Activated CD8-positive, alpha-beta memory T cell treated with anti-CD3 and anti-CD28 coated beads, Interleukin-2, amount 10 ng/mL, durations not matched to agents 7 days and 5 days (primary cell): Measurements from ENCODE around the gene CDK5RAP2. TPM values are rescaled to one million over a fixed set of nuclear protein-coding genes. Genes with fewer than 3 reads are reported as not detected.

Experiments used
- ATAC-seq: fragments of 150-1000 bp; cut with Tn5 transposase; one replicate; pipeline ENCODE4 v1.10.0; 2021; ENCODE audit warnings: moderate library complexity
- CTCF ChIA-PET: fragments of 350-600 bp; sonication (Branson Sonifier 250); formaldehyde crosslinking; loops from one replicate; lab custom pipeline; 2021; ENCODE audit warnings: antibody characterized with exemption; lab: Charles Lee
- DNase-seq: peaks from one replicate; pipeline ENCODE4 v3.0.0-alpha.2; 2020
- H3K27ac Mint-ChIP-seq: one replicate; pipeline ENCODE4 v1.8.0; 2021; ENCODE audit warnings: mild to moderate bottlenecking, mixed read lengths
- H3K27me3 Mint-ChIP-seq: one replicate; pipeline ENCODE4 v1.8.0; 2021; ENCODE audit warnings: mixed read lengths
- H3K36me3 Mint-ChIP-seq: one replicate; pipeline ENCODE4 v1.8.0; 2021; ENCODE audit warnings: mild to moderate bottlenecking, mixed read lengths
- H3K4me1 Mint-ChIP-seq: one replicate; pipeline ENCODE4 v1.8.0; 2021; ENCODE audit warnings: mixed read lengths
- H3K4me3 Mint-ChIP-seq: one replicate; pipeline ENCODE4 v1.8.0; 2021; ENCODE audit warnings: mild to moderate bottlenecking, moderate library complexity, mixed read lengths
- H3K9me3 Mint-ChIP-seq: one replicate; pipeline ENCODE4 v1.8.0; 2022; ENCODE audit warnings: low read depth, mixed read lengths
- total RNA-seq, 2 experiments: library from RNA; stranded (reverse); gene quantifications; one replicate each; pipeline ENCODE4 v1.2.3, GENCODE V29; 2021

CDK5RAP2 gene
- total RNA-seq, 2 experiments from 2014 or later, result 79.8 to 138 TPM

DNA sequence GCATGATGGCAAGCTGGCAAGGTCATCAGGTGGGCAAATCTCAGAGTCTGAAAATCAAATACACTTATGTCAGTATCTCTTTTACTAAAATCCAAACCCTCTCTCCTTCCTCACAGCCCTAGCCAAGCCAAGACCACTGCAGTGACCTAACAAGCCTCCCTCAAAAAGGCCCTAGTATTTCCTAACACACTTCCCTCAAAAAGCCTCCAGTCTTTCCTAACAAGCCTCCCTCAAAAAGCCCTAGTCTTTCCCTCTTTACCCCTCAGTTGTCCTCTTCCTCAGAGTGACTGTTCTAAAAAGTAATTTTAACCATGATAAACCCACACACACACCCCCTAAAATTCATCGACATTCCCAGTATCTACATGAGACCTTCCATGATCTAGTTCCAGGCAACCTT is 140.0 kb downstream of the CDK5RAP2 start:
- H3K4me3 Mint-ChIP-seq, result no peak overlapping the region
- no peaks in the 10 kb centered on the region for H3K9me3 Mint-ChIP-seq
- no peaks in the 10 kb centered on the region for H3K27me3 Mint-ChIP-seq
- ATAC-seq, result no peak
- H3K27ac Mint-ChIP-seq, result no peak overlapping the region
- peaks cover 40% of the 10 kb centered on the region for H3K4me1 Mint-ChIP-seq
- CTCF ChIA-PET, result interaction anchor here (1.0 to 1.5 kb wide), 2 partner anchors 10 to 13 kb away, joined by 3 to 4 read pairs; no protein-coding TSS in a partner anchor
- peaks cover 40% of the 10 kb centered on the region for H3K36me3 Mint-ChIP-seq
- DNase-seq, result no peak

DNA sequence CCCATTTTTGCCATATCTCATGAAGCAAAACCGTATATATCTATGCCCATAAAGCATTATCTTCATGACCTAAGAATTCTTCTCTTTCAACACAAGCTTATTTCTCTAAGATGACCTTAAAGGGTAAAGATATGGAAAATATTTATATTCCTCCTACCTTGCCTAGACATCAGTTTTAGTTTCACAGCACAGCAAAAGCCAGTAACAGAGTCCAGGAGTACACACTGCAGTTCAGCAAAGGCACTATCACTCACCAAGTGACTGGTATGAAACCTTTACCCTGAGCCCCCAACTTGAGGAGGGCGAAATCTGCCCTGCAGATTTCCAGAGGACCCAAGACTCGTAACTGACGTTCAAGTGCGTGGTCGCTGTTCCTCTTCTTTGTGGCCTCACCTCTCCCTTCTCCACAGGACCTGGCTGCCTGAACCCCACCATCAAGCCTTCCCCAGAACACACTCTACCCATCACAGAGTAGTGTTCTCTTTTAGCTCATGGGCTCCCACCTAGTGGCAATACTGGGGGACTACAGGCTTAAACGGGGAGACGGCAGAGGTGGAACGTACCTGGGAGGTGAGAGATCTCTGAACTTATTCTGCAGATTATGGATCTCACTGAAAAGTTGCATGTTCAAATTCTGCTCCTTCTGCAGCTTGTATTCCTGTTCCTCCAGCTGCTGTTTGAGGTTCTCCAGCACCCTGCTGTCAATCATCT is 141.0 kb downstream of the CDK5RAP2 start:
- H3K36me3 Mint-ChIP-seq, result peaks cover 46% of the 10 kb centered on the region
- CTCF ChIA-PET, result interaction anchor here (0.8 to 1.8 kb wide), 5 partner anchors 11 to 480 kb away, joined by 3 to 8 read pairs (median 3); no protein-coding TSS in a partner anchor
- ATAC-seq (no peak), DNase-seq (no peak)
- no peaks in the 10 kb centered on the region for H3K9me3 Mint-ChIP-seq
- no peak overlapping the region for H3K4me3 Mint-ChIP-seq
- H3K27me3 Mint-ChIP-seq, result no peaks in the 10 kb centered on the region
- peaks cover 40% of the 10 kb centered on the region for H3K4me1 Mint-ChIP-seq
- no peak overlapping the region for H3K27ac Mint-ChIP-seq

DNA sequence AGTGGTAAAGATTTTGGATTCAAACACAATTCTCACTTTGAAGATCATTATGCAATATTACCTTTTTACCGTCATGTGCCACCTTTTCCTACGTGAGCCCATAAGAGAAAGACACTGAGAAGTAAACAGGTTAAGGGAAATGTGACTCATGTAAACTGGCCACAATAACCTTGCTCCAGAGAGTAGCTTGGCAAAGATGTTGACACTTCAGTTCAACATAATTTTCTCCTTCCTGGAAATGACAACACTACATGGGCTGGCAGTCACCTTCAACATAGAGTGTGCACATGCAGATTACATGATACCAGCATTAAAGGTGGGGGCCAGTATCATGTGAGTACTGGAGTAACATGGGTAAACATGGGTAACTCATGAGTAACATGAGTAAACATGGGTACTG is 141.9 kb downstream of the CDK5RAP2 start:
- Mint-ChIP-seq H3K36me3 (peaks cover 45% of the 10 kb centered on the region), H3K4me1 (peaks cover 40% of the 10 kb centered on the region), H3K27me3 (no peaks in the 10 kb centered on the region), H3K9me3 (no peaks in the 10 kb centered on the region), H3K27ac (peak overlapping the region; percentile 61), H3K4me3 (no peak overlapping the region)
- peak; percentile 74 for ATAC-seq
- DNase-seq, result peak; percentile 51
- CTCF ChIA-PET, result interaction anchor here (0.7 to 1.8 kb wide), 4 partner anchors 30 to 479 kb away, joined by 3 to 8 read pairs (median 3); no protein-coding TSS in a partner anchor

DNA sequence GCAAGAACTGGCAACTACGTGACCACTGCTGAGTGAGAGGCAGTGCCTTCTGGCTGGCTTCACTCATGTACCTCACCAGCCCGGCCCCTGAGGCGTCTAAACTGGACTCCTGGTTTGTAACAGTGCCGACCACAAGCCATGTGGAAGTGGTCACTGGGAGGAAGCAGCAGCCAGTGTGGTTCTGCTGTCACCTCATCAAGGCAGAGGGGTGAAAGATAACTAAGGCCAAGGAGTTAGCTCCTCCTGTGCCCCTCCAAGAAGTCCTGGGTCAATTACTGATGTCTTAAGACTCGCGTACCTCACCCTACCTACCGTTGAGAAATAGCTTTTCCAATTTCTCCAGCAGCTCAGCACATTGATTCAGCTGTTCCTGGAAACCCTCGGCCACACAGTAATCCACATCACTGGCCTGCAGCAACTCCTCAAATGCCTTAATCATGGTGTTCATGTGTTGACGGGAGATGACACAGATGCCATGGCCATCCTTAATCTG is 142.9 kb downstream of the CDK5RAP2 start:
- ATAC-seq (peak; percentile 50), DNase-seq (peak; percentile 73)
- Mint-ChIP-seq H3K27me3 (no peaks in the 10 kb centered on the region), H3K9me3 (no peaks in the 10 kb centered on the region), H3K4me3 (no peak overlapping the region), H3K4me1 (peaks cover 40% of the 10 kb centered on the region), H3K27ac (peak overlapping the region; percentile 16), H3K36me3 (peaks cover 46% of the 10 kb centered on the region)
- CTCF ChIA-PET, result interaction anchor here (0.9 kb wide), 1 partner anchor 40 kb away, joined by 3 read pairs; no protein-coding TSS in a partner anchor

DNA sequence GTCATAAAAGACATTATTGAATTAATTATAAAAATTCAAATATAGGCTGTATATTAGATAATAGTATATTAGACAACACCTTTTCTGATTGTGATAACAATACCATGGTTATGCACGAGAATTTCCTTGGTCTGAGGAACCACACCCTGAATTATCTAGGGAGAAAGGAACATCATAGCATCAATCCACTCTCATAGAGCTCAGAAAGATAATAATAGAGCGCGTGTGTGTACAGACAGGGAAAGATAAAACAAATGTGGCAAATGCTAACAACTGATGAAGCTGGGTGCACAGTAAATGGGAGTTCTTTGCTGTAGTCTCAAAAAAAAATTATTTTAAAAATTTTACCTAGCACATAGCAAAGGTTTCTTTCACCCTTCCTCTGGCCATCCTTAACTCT is 143.5 kb downstream of the CDK5RAP2 start:
- H3K4me3 Mint-ChIP-seq, result no peak overlapping the region
- H3K4me1 Mint-ChIP-seq, result peaks cover 40% of the 10 kb centered on the region
- no peak overlapping the region for H3K27ac Mint-ChIP-seq
- H3K36me3 Mint-ChIP-seq, result peaks cover 52% of the 10 kb centered on the region
- H3K9me3 Mint-ChIP-seq, result no peaks in the 10 kb centered on the region
- no peak for ATAC-seq
- DNase-seq, result no peak
- CTCF ChIA-PET, result no interaction called here
- no peaks in the 10 kb centered on the region for H3K27me3 Mint-ChIP-seq

DNA sequence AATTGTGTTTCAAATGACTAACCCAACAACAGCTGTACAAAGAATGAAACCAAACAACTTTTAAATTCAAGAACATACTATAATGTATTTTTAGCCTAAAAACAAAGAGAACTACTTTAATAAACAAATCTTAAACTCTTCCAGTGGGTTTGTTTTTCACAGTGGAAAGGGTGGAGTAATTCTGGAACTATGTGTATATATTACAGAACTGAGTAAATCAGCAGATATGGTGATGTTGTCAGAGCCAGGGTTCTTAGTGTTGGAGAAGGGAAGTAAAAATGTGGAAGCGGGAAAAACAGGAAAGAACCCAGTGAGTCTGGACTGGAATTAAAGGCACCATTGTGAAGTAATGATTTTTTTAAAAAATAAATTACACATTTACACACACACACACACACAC is 144.9 kb downstream of the CDK5RAP2 start:
- H3K9me3 Mint-ChIP-seq, result no peaks in the 10 kb centered on the region
- peaks cover 53% of the 10 kb centered on the region for H3K36me3 Mint-ChIP-seq
- H3K4me3 Mint-ChIP-seq, result no peak overlapping the region
- no peaks in the 10 kb centered on the region for H3K27me3 Mint-ChIP-seq
- CTCF ChIA-PET, result no interaction called here
- no peak overlapping the region for H3K27ac Mint-ChIP-seq
- no peak for DNase-seq
- peaks cover 35% of the 10 kb centered on the region for H3K4me1 Mint-ChIP-seq
- ATAC-seq, result no peak

DNA sequence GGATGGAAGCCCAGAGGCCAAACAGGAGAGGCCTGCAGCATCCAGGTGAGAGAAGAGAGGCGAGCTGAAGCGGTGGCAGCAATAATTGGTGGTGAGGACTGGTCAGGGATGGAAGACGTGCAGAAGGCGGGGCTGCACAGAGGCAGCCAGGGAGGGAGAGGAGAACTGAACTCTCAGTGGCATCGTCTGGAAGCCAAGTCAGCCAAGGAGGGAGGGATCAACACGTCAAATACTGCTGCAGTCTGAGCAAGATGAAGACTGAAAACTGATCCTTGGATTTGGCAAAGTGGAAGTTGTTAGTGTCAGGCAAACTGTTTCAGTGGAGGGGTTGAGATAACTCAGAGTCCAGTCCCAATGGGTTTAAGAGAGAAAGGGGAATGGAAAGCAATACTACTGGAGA is 145.4 kb downstream of the CDK5RAP2 start:
- Mint-ChIP-seq H3K36me3 (peaks cover 52% of the 10 kb centered on the region), H3K4me1 (peaks cover 32% of the 10 kb centered on the region), H3K27ac (no peak overlapping the region), H3K27me3 (no peaks in the 10 kb centered on the region), H3K9me3 (no peaks in the 10 kb centered on the region), H3K4me3 (no peak overlapping the region)
- DNase-seq, result no peak
- CTCF ChIA-PET, result no interaction called here
- no peak for ATAC-seq

DNA sequence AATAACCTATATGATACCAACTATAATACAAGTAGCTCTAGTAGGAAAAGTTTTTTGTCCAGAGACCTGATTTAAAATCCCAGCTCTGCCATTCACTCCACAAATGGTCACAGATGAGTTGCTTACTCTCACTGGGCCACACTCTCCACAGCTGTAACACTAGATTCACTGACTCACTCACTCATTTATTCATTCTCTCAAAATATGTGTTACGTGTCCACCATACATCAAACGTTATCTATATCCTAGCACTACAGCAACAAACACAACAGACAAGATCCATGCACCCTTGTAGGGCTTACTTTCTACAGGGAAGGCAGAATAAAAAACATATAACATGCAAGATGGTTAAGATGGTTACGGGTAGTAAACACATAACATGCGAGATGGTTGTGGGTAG is 146.3 kb downstream of the CDK5RAP2 start:
- Mint-ChIP-seq H3K4me1 (peaks cover 24% of the 10 kb centered on the region), H3K4me3 (no peak overlapping the region), H3K9me3 (no peaks in the 10 kb centered on the region), H3K27me3 (no peaks in the 10 kb centered on the region), H3K36me3 (peaks cover 45% of the 10 kb centered on the region), H3K27ac (no peak overlapping the region)
- CTCF ChIA-PET, result interaction anchor here (1.2 kb wide), 1 partner anchor 44 kb away, joined by 4 read pairs; no protein-coding TSS in a partner anchor
- DNase-seq (no peak), ATAC-seq (no peak)

DNA sequence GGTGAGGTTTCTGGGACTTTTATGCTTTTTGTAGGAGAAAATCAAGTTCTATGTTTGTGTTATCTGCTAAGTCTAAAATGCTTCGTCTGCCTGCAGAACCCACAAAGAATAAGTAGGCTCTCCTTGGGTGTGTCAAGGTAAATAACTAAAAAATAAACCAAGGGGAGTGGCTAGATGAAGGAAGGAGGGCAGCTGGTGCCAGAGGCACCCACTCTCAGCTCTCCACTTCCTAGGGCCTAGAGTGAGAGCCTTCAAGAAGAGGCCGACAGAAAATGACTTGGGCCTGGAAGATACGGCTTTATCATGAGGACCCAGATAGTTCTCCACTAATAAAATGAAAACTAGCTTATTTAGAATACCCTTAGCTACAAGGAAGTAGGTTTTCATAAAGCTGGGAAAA is 147.4 kb downstream of the CDK5RAP2 start:
- Mint-ChIP-seq H3K9me3 (no peaks in the 10 kb centered on the region), H3K36me3 (peaks cover 39% of the 10 kb centered on the region), H3K27me3 (no peaks in the 10 kb centered on the region), H3K4me3 (no peak overlapping the region), H3K27ac (no peak overlapping the region), H3K4me1 (peaks cover 13% of the 10 kb centered on the region)
- CTCF ChIA-PET, result no interaction called here
- ATAC-seq, result no peak
- no peak for DNase-seq

DNA sequence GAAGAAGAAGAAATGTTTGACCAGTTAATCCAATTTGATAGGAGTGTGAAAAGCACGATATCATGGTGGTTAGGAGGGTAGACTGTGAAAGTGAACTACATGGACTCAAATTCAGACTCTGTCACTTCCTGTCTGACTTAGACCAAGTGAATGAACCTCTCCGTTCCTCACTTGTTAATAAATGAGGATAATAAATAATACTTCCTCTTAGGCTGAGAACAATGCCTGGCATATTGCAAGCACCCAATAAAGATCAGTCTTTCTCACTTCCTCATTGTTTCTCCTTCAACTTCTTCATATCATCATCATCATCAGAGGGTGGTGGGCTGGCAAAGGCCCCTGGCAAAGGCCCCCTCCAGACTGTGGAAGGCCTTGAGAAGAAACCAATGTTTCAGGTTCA is 148.7 kb downstream of the CDK5RAP2 start:
- ATAC-seq (no peak), DNase-seq (no peak)
- no peaks in the 10 kb centered on the region for H3K27me3 Mint-ChIP-seq
- peaks cover 33% of the 10 kb centered on the region for H3K36me3 Mint-ChIP-seq
- H3K9me3 Mint-ChIP-seq, result no peaks in the 10 kb centered on the region
- CTCF ChIA-PET, result no interaction called here
- peaks cover 2% of the 10 kb centered on the region for H3K4me1 Mint-ChIP-seq
- no peak overlapping the region for H3K4me3 Mint-ChIP-seq
- no peak overlapping the region for H3K27ac Mint-ChIP-seq

DNA sequence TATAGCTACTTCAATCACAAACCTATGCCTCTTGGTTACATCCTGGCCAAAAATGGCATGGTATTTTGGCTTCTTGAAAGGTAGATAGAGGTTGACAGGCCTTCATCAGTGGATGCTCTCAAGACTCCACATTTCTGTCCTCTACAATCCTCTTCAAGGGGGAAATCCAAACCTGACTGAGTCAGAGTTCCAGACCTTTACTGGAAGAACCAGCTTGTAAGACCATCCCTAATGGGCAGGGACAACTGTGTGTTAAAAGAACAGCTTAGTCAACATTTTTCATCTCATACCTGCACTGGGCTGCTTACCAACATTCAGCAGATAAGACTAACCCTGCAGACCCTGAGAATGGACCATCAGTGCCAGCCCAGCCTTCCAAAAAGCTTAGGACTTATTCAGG is 155.7 kb downstream of the CDK5RAP2 start:
- Mint-ChIP-seq H3K27ac (no peak overlapping the region), H3K27me3 (no peaks in the 10 kb centered on the region), H3K9me3 (no peaks in the 10 kb centered on the region), H3K4me1 (no peaks in the 10 kb centered on the region), H3K4me3 (no peak overlapping the region), H3K36me3 (peaks cover 37% of the 10 kb centered on the region)
- ATAC-seq (no peak), DNase-seq (no peak)
- CTCF ChIA-PET, result no interaction called here

DNA sequence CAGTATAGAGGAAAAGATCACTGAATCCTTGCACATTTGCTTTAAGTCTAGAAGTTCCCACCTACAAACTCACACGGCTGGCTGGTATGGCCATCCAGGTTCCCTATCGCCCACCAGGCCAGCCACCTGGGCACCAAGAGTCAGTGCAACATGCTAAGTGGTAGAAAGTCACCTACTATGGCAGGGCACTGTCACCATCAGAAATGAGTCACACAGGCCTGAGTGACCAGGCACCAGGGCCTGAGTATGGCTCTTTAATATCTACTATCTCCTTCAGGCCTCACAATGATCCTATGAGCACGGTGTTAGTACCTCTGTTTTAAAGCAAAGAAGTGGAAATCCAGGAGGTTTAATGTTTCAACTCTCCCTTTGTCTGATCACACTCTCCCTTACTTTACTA is 156.2 kb downstream of the CDK5RAP2 start:
- H3K36me3 Mint-ChIP-seq, result peaks cover 37% of the 10 kb centered on the region
- H3K27ac Mint-ChIP-seq, result no peak overlapping the region
- no peaks in the 10 kb centered on the region for H3K27me3 Mint-ChIP-seq
- H3K4me1 Mint-ChIP-seq, result no peaks in the 10 kb centered on the region
- no peaks in the 10 kb centered on the region for H3K9me3 Mint-ChIP-seq
- DNase-seq, result no peak
- ATAC-seq, result no peak
- no peak overlapping the region for H3K4me3 Mint-ChIP-seq
- CTCF ChIA-PET, result no interaction called here

DNA sequence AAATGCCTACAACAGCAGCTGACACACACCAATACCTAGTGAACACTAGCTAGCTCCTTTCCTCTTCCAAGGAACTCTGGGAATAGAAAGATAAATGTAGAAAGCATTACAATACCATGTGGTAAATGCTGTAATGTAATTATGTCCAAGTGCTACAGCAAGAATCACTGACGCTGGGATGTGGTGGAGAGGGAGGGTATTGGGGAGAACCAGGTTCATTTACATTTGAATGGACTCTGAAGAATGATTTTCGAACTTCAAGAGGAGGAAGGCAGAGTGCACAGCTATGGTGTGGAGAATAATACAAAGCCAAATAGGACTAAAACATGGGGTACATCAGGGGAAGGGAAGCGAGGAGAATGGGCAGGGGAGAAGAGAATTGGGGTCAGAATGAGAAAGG is 158.0 kb downstream of the CDK5RAP2 start:
- peaks cover 44% of the 10 kb centered on the region for H3K36me3 Mint-ChIP-seq
- no peaks in the 10 kb centered on the region for H3K9me3 Mint-ChIP-seq
- CTCF ChIA-PET, result no interaction called here
- ATAC-seq (no peak), DNase-seq (no peak)
- no peak overlapping the region for H3K27ac Mint-ChIP-seq
- no peaks in the 10 kb centered on the region for H3K4me1 Mint-ChIP-seq
- no peak overlapping the region for H3K4me3 Mint-ChIP-seq
- no peaks in the 10 kb centered on the region for H3K27me3 Mint-ChIP-seq

DNA sequence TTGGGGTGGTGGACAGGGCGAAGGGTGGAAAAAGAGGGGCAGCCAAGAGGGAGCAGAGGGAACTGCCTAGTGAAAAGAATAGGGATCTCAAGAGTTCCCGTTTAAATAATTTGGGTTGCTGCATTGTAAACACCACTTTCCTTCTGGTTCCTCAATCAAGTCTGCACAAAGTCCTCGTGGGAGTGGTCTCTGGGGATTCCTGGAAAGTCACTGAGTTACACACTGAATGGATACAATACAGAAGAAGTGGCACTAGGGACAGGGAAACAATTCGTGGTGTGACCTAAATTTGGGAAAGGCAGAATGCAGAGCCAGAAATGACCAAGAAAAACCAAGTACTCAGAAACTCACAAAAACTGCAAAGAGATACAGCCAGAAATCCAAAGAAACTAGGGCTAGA is 161.7 kb downstream of the CDK5RAP2 start:
- Mint-ChIP-seq H3K9me3 (no peaks in the 10 kb centered on the region), H3K36me3 (peaks cover 37% of the 10 kb centered on the region), H3K4me3 (no peak overlapping the region), H3K4me1 (no peaks in the 10 kb centered on the region), H3K27ac (no peak overlapping the region), H3K27me3 (no peaks in the 10 kb centered on the region)
- CTCF ChIA-PET, result no interaction called here
- no peak for ATAC-seq
- DNase-seq, result no peak
